NCI-H2196 (cell line): ENCODE results near the gene ATXN7.

Experiments
- DNase-seq: peaks from one replicate; lab custom pipeline; 2025; ENCODE audit not compliant: unreplicated experiment; lab: John Stamatoyannopoulos, UW

The ATXN7 gene

DNA sequence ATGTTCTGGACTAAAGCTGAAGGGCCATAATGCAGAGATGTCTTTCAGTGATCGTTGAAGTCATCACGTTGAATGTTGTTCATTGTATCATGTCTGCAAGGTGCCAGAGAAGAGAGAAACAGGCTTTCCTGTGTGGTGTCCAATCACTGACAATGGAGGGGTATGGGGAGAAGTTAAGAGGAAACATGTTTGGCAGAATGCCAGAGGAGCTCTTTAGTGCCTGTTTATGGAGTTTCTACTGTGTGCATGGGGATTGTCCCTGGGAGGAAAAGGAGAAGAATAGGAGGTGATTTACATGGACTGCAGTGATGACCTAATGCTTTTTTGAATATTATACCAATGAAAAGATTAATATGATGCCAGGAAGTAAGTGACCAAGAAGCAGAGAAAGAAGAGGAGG, 36.8 kb downstream of the ATXN7 start:
- DNase-seq: peak; percentile 8

- no peak for DNase-seq
These were observed 42.3 kb downstream of the ATXN7 start for GRCh38 chr3:63905731-63906620.

DNA sequence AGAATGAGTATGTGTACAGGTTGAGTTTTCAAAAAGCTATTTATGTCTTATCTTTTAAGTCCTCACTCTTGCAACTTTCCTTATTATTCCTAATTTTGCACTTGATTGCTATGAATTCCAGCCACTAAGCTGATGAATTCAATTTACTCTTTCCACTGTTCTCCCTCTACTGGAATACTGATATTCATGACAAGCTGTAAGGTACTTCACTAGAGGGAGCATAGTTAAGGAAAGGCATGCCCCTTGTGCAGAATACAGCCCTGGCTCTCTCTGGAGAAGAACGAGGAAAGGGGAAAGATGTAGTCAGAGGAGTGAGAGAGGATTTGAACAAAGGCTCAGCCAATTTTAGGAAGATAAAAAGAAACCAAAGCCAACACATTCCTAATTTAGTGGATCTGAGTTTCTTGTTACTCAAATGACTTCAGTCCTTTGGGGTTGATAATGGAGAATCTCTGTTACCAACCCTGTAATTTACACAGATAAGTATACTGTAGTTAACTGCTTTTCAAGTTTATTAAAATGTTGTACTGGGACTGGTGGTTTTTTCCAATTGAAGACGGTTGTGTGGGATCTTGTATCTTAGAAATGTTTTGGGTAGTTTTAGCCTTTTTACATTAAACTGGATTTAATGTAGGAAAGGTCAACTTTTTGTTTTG, 44.5 kb downstream of the ATXN7 start:
- DNase-seq: no peak

GRCh38 chr3:63908776-63909175, 45.1 kb downstream of the ATXN7 start:
- no peak for DNase-seq

DNA sequence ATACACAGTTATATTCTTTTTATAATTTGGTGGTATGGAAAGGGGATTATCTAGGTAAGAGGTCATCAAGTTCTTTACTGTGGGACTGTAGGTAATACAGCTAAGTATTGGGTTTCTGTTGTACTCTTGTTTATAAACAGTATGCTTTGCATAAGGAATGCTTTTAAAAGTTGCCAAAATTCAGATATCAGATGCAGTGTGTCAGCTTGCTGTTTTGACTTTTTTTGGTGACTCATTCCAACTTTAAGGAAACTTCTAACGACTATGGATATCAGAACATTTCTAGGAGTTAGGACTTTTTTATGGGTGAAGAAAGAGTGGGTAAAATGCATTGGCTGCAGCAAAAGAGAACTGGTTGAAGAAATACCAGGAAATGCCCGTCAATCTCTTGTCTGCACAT, 45.8 kb downstream of the ATXN7 start:
- DNase-seq: no peak

DNA sequence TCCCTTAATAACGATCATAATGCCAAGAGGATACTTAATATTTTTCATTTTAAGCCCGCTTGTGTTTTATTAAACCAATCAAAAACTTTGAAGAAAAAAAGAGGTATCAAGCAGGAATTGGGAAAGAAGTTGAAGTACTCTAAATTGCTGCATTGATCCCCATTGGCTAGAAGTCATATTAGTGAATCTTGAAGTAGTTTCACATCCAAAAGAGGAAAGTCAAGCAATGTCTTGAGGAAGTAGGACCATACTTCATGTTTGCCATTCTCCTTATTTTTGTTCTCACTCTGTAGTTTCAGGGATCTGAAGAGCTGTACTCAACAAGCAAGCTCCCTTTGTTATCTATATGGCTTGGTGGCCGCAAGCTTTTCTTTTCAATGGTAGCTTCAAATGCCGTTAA, 46.3 kb downstream of the ATXN7 start:
- DNase-seq: no peak

DNA sequence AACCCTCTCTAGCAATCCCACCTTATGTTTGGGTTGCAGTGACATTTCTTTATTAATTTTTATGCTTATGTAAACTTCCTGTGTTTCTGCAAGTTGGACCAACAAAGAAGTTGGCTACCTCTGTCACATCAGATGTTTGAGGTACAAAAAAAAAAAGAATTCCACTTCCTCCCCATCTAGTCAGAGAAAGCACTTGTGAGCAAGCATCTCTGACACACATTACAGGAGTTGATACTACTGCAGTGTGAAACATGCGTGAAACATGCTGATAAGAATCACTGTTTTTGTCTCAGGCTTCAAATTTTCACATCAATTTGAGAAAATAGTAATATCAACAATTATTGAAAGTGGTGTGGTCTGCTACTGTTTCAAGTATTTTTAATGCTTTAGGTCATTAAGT, 47.2 kb downstream of the ATXN7 start:
- DNase-seq: no peak

DNA sequence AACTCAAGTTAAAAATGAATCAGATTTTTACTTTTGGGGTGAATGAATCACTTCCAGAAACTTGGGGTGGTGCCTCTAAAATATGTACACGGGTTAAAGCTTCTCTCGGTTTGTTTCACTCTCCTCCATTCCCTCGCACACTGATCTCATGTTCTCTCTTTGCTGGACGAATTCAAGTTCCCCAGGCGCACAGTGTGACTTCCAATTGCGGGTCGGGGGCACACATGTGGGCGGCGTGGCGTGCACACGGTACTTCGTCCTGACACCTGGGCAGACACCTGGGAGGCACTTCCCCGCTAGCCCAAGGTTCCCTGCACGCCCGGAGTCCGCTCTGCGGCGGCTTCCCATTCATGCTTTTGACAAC, 47.8 kb downstream of the ATXN7 start:
- DNase-seq: no peak

- peak; percentile 47 for DNase-seq
These were observed 48.5 kb downstream of the ATXN7 start, which contains the start of gene SCAANT1 for GRCh38 chr3:63911873-63912767. Gene SCAANT1, minus strand, starts transcription at chr3:63912383.

- no peak for DNase-seq
These were observed 49.3 kb downstream of the ATXN7 start for GRCh38 chr3:63912768-63913588.

DNA sequence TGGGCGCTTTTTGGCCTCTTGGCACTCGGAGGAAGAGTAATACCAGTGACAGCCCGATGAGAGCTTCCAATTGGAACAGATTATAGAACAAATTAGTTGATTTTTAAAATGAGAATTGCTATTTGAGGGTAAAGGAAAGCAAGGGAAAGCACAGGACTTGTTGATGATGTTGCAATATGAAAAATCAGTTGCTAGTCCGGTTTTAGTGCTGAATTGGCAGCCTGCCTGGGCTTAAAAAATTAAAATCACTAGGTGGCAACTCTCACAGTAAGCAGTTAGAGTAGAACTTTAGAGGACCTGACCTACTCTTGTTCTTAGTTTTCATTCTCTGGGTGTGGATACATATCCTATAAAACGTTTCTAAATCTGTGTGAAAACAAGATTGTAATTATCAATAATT, 50.6 kb downstream of the ATXN7 start:
- DNase-seq: no peak

DNA sequence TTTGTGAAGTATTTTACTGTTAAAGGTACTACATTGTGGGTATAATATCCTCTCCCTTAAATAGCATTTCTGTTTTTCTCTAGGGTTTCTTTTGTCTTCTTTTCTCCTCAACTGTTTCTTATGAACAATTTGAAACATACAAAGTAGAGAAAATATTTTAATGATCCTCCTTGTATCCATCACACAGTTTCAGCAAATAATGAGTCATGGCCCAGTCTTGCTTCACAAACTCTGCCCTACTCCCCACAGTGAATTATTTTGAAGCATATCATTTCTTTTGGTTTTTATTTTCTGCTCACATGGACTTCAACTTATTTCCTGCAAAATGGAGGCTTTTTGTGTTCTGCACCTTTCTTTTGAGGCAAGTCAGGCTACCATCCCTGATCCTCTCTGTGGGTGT, 54.7 kb downstream of the ATXN7 start:
- DNase-seq: no peak

- DNase-seq: no peak
These were observed 56.3 kb downstream of the ATXN7 start for GRCh38 chr3:63920001-63920400.

DNA sequence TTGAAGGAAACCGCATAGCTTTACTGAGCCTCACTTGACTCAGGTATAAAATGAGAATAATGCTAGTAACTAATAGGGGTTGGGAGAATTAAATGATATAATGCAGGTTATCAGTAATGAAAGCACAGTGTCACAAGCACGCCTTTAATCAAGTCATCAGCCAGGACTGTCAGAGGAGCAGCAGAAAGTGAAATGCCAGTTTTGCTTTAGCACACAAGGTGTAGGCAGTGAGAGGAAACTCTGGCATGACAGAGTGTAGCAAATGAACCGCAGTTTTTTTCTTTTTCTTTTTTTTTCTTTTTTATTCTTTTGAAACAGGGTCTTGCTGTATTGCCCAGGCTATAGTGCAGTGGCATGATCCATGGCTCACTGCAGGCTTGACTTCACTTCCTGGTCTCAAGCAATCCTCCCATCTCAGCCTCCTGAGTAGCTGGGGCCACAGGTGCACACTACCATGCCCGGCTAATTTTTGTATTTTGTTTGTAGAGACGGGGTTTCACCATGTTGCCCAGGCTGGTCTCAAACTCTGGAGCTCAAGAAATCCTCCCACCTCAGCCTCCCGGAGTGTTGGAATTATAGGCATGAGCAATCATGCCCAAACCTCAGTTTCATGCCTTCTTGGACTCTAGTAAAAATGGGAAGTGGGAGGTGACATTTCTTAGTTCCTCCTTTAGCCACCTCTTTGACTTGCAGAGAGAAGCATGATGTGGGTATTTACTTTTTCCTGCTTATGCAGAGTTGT, 58.2 kb downstream of the ATXN7 start:
- DNase-seq: no peak

GRCh38 chr3:63922491-63923199, 59.0 kb downstream of the ATXN7 start:
- DNase-seq: no peak

- DNase-seq: no peak
These were observed 62.6 kb downstream of the ATXN7 start for GRCh38 chr3:63926309-63926708.

- no peak for DNase-seq
These were observed 64.0 kb downstream of the ATXN7 start for GRCh38 chr3:63927422-63928280.

DNA sequence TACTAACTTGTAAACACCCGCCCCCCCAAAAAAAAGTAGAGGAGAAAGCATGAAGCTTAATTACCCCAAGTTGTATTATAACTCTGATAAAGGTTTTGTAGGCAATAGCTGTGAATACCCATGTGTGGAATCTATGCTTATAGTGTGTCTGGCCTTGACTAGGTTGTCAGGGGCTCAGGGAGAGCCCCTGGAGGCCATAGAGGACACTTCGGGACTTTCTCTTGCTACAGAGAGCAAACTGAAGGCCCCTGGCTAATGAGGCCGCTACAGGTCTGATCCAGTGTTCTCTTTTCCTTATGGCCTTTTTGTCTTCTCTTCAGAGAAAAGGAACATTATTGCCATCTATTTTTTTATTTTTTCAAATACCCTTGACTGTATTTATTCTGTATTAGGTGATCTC, 67.6 kb downstream of the ATXN7 start:
- no peak for DNase-seq
